ENCODE measurements around the gene BHLHA9.

DNA sequence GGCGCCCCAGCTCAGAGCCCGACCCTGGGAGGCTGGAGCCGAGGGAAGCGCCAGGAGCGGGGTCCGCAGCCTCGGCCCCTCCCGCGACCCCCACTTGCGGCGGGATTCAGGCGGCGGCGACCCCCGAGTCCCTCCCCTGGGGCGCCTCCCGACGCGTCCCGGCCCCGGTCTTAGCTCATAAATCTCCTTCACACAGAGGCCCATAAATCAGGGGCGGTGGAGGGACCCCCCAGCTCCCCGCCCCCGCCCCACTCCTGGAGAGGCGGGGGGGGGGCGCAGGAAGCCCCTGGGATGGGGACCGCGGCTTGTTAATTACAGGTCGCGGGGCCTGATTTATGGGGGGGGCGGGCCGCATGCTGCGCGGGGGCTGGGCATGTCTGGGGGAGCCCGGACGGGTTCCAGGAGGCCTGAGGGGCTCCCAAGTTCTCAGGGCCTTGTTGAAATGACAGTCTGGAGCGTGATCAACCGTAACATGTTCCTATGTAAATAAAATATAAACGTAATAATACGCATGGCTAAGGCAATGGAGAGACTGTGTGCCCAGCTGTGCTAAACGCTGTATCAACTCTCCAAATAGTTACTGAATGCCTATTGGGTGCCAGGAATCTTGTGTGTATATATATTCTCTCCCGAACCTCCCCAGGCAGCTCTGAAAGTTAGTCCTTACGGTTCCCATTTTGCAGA is 10.0 kb upstream of the BHLHA9 start:
- TF ChIP-seq BHLHE40 (IDR thresholded peaks at IDR 0.05; ENCODE audit: borderline replicate concordance) (no peak), SP1 (IDR thresholded peaks at IDR 0.05) (no peak), ZNF384 (IDR thresholded peaks at IDR 0.05) (no peak), CTBP1 (IDR thresholded peaks at IDR 0.05; ENCODE audit: borderline replicate concordance) (no peak), FOXM1 (IDR thresholded peaks at IDR 0.05; ENCODE audit: borderline replicate concordance) (no peak), L3MBTL2 (conservative IDR thresholded peaks at IDR 0.05) (no peak), SUZ12 (IDR thresholded peaks at IDR 0.05) (no peak), NFRKB (IDR thresholded peaks at IDR 0.05) (no peak), HDGF (IDR thresholded peaks at IDR 0.05; ENCODE audit: borderline replicate concordance) (no peak), TARDBP (IDR thresholded peaks at IDR 0.05) (no peak), ARNT (IDR thresholded peaks at IDR 0.05) (no peak), LEF1 (IDR thresholded peaks at IDR 0.05; ENCODE audit: borderline replicate concordance) (no peak), ELF4 (IDR thresholded peaks at IDR 0.05) (no peak)
